ENCODE data around the gene EWSR1. TPM values are rescaled to one million over a fixed set of nuclear protein-coding genes. Genes with fewer than 3 reads are reported as not detected.

The EWSR1 gene
- total RNA-seq, 1 experiment from 2014 or later, result 462 TPM

- Histone ChIP-seq H3K9me3 (ENCODE audit: control insufficient read depth, low read depth, low read length) (no peaks in the 10 kb centered on the region), H3K4me1 (ENCODE audit: insufficient read depth, low read length) (no peaks in the 10 kb centered on the region), H3K23ac (ENCODE audit: insufficient read length, low read depth, low read length) (no peak overlapping the region), H3K4me2 (ENCODE audit: insufficient read depth, insufficient read length, low read length) (no peak overlapping the region), H3K9ac (ENCODE audit: extremely low read depth, insufficient read length, low read length) (no peak overlapping the region), H3T11ph (ENCODE audit: low read length) (no peak overlapping the region), H2AK5ac (ENCODE audit: insufficient read length, low read length) (no peak overlapping the region), H2BK12ac (ENCODE audit: insufficient read length, low read depth, low read length) (no peak overlapping the region), H3K27me3 (ENCODE audit: insufficient read depth, low read length) (no peaks in the 10 kb centered on the region), H4K8ac (replicated peaks; ENCODE audit: insufficient read length, low read depth, low read length) (no peak overlapping the region), H3K18ac (ENCODE audit: insufficient read length, low read depth, low read length) (no peak overlapping the region), H3K27ac (ENCODE audit: insufficient read length, low read depth, low read length) (no peak overlapping the region), H2BK120ac (ENCODE audit: low read depth, low read length, poor library complexity, severe bottlenecking) (no peak overlapping the region), H2BK20ac (ENCODE audit: low read depth, low read length, poor library complexity, severe bottlenecking) (no peak overlapping the region), H3K56ac (ENCODE audit: insufficient read length, low read depth, low read length) (no peak overlapping the region), H3K79me2 (ENCODE audit: insufficient read depth, low read length) (no peaks in the 10 kb centered on the region), H4K5ac (ENCODE audit: insufficient read length, low read depth, low read length) (no peak overlapping the region), H2BK5ac (ENCODE audit: insufficient read length, low read length) (no peak overlapping the region), H3K23me2 (ENCODE audit: insufficient read length, low read depth, low read length, poor library complexity, severe bottlenecking) (no peaks in the 10 kb centered on the region), H3K79me1 (ENCODE audit: insufficient read depth, low read depth, low read length, poor library complexity, severe bottlenecking) (no peaks in the 10 kb centered on the region), H4K20me1 (ENCODE audit: control insufficient read depth, insufficient read depth, insufficient read length) (peaks cover 3% of the 10 kb centered on the region), H3K14ac (ENCODE audit: insufficient read depth, low read length) (no peak overlapping the region), H2BK15ac (ENCODE audit: low read depth, low read length) (no peak overlapping the region), H3K4ac (ENCODE audit: low read depth, low read length) (no peak overlapping the region), H4K91ac (ENCODE audit: insufficient read length, low read depth, low read length) (no peak overlapping the region), H2AFZ (ENCODE audit: low read length) (no peak overlapping the region)
- no peaks in the 10 kb centered on the region for H3K9me3 Mint-ChIP-seq
- DNase-seq, result no peak
- WGBS (ENCODE audit: extremely low coverage, insufficient read length, low lambda C conversion rate), result no CpG with 5 or more reads among the region's 8 CpGs
- no peaks in the 10 kb centered on the region for H3K27me3 Mint-ChIP-seq (ENCODE audit: low read depth)
- TF ChIP-seq CTCF (conservative IDR thresholded peaks at IDR 0.05), result no peak
- peaks cover 12 to 54% (median 40%) of the 10 kb centered on the region in 3 experiments for H3K36me3 Mint-ChIP-seq (ENCODE audit: insufficient read depth in 1 of 3, low read depth in 3 of 3)
- peaks cover 2 to 3% of the 10 kb centered on the region in 2 experiments; a peak in 2 of 4 replicates for H3K4me1 Mint-ChIP-seq
- H3K4me3 Mint-ChIP-seq, result no peak overlapping the region
- no peak overlapping the region for H3K27ac Mint-ChIP-seq
Measured at GRCh38 chr22:29332886-29333496, 64.9 kb downstream of the EWSR1 start.
